HG03095 (cell line): ENCODE measurements around the gene SCAANT1.

Experiments used
- ATAC-seq: cut with Tn5 transposase; IDR thresholded peaks from one replicate; pipeline ENCODE4 v1.9.1; 2021; ENCODE audit warnings: moderate library complexity; ENCODE audit not compliant: unreplicated experiment

The SCAANT1 gene

DNA sequence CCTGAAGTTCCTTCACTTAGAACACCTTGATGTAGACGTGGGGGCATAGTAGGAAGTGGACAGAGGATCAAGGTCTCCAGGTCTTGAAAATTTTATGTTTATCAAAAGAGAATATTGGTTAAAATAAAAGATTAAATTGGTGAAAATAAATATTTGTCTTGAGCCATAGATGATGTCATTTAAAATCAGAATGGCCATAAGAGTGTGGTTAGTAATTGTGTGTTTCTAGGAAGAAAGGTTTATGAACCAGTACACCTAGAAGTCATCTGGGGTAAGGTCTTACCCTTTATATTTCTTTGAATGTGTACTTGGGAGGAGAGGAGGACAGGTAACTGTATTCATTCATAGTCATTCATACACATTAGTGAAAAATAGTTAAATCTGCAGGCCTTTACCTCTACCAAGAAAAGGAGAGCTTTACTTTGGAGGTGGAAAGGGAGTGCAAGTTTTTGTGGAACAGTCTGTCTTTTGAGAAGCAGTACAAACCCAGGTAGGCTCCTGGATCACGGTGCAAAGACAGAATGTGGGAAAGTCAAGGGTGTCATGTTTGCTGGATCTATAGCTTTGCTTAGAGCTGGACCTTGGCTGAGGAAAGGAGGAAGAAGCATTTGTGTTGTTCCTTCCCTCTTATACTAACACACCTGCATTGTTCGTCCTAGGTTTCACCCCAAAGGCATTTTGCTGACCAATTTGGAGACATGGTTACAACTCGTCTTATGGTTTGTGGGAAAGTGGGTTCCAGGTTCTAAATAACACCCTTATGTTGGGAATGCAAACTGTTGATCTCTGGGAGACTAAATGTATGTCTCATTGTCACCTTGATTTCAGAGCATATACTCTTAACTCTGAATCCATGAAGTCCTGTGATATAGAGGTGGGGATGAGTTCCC is 6.2 kb downstream of the SCAANT1 start:
- no peak for ATAC-seq

DNA sequence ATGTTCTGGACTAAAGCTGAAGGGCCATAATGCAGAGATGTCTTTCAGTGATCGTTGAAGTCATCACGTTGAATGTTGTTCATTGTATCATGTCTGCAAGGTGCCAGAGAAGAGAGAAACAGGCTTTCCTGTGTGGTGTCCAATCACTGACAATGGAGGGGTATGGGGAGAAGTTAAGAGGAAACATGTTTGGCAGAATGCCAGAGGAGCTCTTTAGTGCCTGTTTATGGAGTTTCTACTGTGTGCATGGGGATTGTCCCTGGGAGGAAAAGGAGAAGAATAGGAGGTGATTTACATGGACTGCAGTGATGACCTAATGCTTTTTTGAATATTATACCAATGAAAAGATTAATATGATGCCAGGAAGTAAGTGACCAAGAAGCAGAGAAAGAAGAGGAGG is 11.7 kb downstream of the SCAANT1 start:
- ATAC-seq = no peak

DNA sequence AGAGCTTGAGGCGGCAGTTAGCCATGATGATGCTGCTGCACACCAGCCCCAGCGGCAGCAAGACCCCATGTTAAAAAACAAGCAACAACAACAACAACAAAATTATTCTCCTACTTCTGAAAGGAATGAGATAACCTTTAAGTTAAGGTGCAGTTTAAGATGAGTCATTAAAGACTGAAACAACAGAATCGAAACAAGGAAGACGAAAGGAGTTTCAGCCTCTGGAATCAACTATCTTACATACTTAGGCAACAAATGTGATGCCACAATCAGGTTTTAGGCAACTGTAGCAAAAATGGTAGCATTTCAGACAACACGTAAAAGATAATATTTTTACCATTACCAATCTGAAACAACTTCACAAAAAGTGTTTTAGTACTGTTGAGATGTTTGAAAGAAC is 12.2 kb downstream of the SCAANT1 start:
- no peak for ATAC-seq

DNA sequence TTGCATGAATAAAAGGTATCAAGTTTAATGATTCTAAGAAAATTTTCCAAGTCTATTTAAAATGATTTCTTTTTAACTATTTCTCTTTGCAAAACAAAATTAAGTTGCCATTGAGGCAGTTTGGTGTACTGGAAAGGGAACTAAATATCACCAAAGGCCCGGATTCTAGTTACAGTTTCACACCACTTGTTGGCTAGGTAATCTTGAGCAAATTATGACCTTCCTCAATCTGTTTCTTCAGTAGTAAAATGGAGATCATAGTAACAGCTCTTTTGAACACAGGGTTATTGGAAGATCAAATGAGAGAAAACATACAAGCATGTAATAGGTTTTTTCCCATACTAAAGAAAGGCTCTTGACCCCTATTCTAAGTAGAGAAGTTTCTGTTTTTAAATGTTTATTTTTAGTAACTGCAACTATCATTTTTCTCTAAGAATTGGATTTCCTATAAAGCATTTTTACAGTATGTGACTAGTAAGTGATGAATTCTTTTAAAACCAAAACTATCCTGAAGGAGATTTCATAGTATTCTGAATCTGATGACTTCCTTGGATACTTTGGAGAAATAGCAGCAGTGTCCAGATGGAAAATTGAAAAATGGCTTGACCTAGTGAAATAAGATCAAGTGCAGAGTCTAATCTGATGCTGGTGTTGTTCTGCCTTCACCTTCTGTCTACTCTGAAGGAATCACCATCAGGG is 15.7 kb downstream of the SCAANT1 start:
- ATAC-seq = peak; percentile 83

DNA sequence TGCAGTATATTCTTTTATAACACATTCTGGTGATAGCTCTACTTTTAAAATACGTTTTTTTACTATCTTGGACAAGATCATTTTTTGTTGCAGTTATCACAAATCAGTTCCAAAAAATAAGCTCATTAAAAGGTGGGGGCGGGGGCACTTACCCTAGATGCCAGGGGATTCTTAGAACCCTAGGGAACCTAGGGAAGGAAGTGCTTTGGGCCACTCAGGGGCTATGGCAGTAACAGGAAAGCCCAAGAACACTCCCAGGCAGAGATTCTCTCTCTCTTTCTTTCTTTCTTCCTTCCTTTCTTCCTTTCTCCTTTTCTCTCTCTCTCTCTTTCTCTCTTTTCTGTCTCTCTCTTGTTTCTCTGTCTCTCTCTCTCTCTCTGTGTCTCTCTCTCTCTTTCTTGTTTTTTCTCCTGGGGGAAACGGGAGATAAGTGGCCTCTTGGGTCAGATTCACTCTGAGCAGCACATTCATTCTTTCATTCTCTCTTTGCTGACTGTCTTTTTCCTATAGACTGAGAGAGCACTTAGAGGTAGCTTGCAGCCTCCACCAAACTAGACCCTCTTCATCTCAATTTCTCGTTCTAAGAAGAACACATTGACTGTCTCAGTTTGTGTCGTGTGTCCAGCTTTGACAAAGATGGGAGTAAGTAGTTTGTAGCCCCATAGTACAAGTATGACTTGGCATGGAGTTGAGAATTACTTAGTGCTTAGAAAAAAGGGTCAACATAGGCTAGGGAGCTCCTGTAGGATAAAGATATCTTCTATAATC is 16.6 kb downstream of the SCAANT1 start:
- no peak for ATAC-seq

DNA sequence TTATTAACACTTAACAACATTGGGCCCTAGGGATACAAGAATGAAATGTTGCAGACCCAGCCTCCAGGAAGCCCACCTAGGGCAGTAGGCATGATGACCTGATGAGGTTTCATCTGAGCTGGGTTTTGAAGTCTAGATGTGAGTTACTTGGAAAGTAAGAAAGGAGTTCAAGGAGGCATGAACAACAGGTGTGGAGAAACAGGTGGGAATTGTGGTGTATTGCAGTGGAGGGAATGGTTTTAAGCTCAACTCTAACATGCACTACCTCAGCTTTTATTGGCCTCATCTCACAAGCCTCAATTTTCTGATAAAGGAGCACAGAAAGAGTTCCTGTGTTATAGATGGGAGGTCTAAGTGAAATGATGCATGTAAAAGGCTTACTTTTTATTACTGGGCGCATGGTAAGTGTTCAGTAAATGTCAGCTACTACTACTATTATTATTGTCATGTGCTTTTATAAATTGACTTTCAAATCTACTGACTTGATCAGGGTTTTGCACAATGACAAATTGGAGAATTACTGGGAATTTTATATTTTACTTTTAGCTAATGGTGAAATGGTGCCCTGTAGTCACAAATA is 19.3 kb downstream of the SCAANT1 start:
- ATAC-seq = no peak

DNA sequence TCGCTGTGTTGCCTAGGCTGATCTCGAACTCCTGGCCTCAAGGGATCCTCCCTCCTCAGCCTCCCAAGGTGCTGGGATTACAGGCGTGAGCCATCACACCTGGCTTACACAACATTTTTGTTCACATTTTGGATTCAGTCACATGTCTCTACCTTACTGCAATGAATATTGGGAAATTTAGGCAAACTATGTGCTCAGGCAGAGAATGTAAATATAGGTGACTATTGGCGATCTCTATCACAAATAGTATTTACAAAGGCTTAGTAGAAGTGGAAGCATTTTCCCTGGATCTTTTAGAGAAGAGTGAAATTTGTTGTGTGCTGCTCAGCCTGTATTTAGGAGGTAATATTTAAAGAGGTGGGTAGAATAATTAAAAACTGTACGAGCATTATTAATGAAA is 20.7 kb downstream of the SCAANT1 start:
- ATAC-seq = no peak

DNA sequence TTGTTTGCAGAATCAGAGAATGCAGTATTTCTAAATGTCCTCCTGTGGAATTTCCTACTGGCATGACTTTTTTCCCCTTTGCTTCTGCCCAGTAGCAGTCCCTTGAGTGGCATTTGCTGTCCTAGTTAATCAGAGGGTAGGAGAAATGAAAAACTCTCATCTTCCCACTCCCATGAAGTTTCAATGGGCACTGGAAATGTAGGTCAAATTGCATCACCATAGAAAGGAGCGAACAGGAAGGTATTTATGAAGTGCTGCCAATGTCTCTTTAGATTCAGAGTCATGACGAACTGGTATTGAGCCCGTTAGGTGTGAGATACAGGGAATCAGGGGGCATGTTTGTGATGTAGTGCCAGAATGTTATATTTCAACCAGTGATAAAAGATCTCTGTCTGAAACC is 25.3 kb downstream of the SCAANT1 start:
- ATAC-seq = no peak

DNA sequence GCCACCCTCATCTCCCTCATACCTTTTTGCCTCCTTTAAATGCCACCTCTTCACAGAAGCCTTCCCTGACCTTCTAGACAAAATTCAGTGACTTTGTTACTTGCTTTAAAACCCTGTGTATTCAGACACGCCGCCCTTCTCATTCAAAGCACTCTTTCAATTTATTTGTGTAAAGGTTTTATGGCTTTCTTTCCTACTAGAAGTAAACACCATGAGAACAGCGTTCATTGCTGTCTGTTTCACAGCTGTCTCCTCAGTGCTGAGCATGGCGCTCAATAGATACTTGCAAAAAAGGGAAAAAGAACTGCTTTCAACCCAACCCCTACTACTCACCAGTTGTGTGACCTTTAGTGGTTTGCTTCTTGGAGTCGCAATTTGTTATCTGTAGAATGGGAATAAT is 31.5 kb downstream of the SCAANT1 start:
- no peak for ATAC-seq

DNA sequence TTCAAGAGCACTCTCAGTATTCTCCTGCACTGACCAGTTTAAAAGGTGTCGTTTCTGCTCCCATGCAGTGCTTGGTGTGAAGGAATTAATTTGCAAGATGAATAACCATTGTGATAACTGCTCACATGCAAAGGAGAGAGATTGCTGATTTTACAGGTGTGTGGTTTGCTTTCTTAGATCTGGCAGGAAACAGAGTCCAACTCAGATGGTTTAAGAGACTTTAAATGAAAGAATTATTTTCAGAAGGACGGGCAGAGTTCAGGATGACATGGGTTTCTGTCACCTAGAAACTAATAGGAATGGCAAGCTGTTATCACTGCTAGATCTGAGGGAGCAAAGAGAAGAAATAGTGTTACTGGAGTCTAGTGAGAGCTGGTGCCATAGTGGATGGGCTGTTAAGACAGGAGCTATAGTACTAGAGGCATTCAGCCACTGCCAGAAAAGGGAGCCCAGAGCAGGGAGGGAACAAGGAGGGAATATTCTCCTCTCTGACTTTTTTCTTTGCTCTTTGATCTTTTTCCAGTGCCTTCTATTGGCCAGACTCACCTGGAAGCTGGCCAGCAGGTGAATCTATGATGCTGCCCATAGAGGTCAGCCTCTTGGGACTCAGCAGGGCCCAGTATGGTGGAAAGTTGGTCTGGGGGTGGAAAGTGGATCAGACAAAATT is 33.7 kb downstream of the SCAANT1 start:
- ATAC-seq = no peak

DNA sequence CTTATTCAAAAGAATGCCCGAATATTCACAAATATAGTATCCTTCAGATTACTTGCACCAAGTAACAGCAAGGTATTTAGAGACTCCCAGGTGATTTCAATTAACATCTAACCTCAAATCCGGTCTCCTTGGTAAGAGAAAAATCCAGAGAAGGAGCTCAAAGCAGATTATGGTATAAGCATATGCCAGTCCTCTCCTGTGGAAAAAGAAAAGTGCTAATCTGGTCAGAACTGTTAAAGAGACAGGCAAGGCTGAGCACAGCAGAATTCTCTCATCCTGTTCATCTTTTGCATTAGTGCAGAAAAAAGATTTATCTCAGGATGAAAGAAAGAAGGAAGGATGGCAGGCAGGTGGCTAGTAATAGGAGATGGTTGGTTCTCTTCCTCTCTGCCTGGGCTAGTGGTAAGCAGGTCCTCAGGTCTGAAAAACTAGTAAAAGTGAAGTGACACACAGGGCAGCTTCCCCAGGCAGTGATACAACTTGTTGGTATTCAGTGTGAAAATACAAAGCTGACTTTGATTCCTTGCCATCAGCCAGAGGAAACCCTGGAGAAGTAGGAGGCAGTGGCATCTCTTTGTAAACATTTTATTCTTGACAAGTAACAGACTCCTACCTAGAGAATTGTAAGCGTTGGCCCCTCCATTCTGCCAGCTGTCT is 34.3 kb downstream of the SCAANT1 start:
- ATAC-seq = no peak

DNA sequence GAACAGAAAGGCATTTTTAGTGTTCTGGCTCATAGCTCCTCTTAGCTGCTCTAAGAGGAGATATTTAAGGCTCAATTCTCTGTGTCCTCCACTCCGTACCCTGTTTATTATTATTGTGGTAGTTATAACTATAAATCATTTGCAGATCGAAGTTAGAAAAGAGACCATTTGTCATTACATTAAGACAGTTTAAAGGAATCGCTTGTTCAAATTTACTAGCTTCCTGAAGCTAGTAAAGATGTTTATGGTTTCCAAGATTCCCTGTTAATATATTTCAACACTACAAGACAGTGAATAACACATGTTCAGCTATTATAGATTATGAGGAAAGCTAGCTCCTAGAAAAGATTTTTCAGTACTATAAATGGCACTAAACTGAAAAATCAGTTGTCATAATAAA is 35.9 kb downstream of the SCAANT1 start:
- no peak for ATAC-seq

DNA sequence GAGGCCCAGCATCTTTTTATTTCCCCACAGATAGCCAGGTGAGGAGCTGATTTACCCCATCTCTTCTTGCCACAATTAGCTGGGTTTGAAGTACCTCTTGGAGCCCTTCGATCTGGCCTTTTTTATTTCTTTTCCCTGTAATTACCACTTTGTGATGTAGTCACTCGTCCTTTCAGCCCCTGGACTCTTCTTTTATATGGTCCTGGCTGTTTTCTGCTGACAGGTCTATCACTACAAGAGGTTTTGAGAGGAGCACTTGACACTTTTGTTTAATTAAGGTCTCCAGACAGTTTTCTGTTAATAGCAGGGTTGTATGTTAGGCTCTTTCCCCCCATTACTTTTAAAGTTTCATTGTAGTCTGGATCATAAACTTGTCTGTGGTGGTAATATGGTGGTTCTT is 36.7 kb downstream of the SCAANT1 start:
- ATAC-seq = no peak

DNA sequence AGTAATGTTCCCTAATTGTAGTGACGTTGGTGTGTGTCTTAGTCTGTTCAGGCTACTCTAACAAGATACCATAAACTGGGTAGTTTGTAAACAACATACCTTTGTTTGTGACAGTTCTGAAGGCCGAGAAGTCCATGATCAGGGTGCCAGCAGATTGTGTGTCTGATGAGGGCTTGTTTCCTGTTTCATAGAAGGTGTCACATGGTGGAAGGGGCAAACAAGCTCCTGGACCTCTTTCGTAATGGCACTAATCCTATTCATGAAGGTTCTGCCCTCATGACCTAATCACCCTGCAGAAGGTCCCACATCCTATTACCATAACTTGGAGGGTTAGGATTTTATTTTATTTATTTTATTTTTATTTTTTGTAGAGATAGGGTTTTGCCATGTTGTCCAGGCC is 37.4 kb downstream of the SCAANT1 start:
- ATAC-seq = no peak

DNA sequence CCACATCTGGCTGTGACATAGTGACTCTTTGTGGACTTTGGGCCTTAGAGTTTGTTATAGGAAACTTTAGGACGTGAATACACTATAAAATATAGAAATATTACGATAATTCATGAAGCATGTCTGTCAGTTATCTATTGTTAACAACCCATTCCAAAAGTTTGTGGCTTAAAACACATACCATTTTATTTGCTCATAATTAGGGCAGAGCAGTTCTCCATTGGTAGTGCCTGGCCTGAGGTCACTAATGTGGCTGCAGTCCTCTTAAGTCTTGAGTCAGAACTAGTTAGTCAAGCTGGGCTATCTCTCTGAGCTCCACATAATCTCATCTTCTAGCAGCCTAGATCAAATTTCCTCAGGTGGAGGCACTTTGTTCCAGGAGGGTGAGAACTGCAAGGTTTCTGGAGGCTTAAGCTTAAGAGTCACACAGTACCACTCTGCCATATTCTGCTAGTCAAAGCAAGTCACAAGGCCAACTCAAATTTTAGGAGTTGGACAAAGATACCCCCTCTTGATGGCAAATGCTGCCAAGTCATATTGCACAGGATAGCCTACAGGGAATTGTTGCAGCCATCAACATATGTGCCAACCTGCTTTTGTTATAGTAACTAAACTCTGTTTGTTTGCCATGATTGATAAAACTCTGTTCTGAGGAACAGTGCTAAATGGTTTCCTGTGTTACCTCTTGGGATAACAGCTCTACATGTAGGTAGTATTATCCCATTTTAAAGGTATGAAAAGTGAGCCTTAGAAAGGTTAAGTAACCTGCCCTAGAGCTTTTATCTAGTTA is 39.9 kb downstream of the SCAANT1 start:
- no peak for ATAC-seq

DNA sequence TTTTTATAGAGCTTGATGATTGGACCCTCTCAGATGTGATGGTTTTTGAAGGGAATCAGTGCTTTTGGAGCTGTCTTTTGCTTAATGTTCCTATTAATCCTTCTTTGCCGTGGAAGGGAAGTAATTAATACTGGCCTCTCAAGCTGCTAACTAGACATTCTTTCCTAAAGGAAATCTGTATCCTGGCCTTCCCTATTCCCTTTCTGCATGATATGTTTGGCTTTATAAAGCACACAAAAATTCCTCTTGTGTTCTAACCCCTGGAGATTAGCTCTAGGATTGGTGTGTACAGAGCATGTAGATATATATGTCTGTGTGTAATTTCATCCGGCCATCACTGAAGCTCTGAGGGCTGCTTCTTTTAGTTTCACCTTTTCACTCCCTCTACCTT is 41.6 kb downstream of the SCAANT1 start:
- ATAC-seq = no peak

DNA sequence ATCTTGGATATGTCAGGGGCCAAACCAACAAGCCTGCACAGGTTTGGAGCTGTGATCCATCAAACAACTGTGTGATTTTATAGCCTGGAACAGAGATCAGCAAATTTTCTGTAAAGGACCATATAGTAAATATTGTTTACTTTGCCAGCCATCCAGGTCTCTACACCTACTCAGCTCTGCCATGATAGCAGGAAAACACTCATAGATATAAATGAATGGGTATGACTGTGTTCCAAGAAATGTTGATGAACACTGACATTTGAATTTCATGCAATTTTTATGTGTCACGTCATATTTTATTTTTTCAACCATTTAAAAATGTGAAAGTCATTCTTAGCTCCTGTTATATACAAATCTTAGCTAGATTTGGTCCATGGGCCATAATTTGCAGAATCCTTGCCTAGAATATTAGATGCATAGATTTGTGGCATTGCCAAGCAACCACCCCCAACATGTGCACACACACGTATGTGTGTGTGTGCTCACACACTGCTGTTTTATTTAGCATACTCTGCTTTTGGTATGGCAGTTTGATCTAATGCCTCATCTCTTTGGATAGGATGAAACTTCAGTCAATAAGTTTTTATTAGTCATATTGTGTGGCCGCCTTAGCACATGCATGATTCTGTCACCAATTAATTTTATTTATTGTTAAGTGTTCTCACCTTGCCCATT is 42.1 kb downstream of the SCAANT1 start:
- ATAC-seq = no peak

DNA sequence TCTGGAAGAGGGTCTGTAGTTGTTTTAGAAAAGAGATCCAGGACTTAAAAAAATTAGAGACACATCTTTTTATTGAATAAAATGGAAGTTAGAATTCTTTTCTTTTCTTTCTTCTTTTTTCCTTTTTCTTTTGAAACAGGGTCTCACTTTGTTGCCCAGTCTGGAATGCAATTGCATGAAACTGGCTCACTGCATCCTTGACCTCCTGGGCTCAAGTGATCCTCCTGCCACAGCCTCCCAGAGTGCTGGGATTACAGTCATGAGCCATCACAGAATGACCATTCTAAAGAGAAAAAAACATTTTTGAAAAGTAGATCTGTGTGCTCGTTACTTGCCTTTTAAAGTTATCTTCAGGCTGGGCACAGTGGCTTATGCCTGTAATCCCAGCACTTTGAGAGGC is 45.0 kb downstream of the SCAANT1 start:
- ATAC-seq = no peak

DNA sequence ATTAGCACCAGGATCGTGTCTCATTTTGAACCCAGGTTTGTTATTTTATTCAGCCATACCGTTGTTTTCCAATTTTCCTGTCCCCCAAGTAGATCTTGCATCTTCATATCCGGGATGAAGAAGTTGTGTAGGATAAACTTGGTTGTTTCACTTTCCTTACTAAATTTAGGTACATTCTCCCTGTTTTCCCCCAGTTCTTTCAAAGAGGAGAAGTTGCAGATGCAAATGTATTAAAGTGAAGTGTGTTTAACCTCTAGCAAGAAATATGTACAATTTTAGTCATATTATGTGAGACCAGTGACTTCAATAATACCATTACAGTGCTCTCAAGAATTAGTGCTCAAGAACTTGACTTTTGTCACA is 47.2 kb downstream of the SCAANT1 start:
- ATAC-seq = no peak
